Stimulated activated CD4-positive, alpha-beta T cell treated with anti-CD3 and anti-CD28 coated beads, Interleukin-12 subunit alpha, Interleukin-12 subunit beta, amount 100 ng/mL, for 24 hours (primary cell): Measurements from ENCODE around the gene ANTXR1.

Source experiments
- DNase-seq, 2 experiments: peaks; one replicate each; pipeline ENCODE4 v3.0.0-alpha.2; 2020; ENCODE audit warnings: low read depth in 2 of 2

Gene ANTXR1

GRCh38 chr2:69131983-69132675, 119.2 kb downstream of the ANTXR1 start:
- no peak for DNase-seq

GRCh38 chr2:69132960-69133590, 120.1 kb downstream of the ANTXR1 start:
- no peak for DNase-seq

DNA sequence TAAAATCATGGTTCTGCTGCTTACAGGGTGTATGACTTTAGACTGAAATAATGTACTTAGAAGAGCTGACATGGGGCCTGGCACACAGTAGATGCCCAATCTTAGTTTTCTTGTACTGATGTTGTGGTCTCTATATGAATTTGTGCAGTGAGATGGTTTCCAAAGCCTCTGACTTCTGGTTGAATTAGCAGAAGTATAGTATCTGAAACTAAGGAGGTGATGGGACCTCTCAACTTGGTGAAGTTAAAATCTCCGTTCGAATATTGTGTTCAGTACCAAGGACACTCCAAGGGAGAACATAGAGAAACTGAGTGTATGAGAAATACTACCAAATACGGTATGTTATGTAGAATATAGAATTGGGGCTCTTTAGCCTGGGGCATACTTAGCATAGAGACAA, 120.9 kb downstream of the ANTXR1 start:
- DNase-seq, result no peak

- DNase-seq, result no peak
These were observed 121.4 kb downstream of the ANTXR1 start for GRCh38 chr2:69134306-69134945.

DNA sequence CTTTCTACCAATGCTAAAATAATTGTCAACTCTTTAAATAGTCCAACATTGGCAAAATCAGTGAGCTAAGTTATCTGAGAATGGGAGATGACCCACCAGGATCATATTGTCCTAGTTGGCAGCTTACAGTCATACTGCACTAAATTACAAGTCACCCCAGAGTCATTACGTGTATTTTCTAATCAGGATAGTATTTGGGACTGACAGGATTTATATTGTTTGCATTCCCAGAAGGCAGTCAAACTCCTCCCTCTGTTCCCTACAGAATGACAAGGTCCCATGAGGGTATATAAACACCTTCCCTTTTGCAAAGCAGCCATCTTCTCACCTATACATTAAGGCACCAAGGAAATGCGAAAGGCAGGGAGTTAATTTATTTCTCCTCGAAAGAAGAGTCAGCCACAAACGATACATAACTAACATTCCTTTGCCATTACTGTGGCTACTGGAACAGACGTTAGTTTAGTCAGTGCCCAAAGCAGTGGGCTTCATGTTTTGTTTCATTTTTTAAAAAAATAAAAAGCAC, 125.3 kb downstream of the ANTXR1 start:
- DNase-seq, result no peak

DNA sequence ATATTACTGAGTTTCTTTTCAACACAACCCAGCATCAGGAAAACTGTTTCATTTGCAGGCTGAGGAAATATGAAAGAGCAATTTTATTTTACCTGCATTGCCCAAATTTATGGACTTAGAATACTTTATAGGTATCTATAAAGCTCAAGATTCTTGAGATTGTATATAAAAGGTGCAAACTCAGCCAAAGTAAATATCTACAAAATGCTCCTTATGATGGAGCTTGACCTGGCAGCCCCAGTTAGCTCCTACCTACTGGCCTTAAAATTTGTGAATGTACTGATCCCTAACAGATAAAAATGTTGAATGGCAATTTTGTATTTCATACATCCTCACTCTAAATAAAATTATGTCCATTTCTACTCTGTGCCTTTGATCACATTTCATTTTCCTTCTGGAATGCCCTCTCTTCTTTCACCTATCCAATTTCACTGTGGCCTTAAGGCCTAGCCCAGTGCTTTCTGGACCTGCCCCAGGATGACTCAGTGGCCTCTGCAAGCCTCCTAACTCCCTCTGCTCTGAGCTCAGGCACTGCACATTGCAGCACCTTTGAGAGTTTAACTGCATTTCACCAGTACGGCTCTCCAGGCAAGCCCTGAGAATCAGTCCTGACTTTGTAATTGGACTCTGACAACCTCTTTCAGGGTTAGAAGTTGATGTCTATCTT, 125.9 kb downstream of the ANTXR1 start:
- DNase-seq, result no peak

GRCh38 chr2:69139778-69140670, 127.0 kb downstream of the ANTXR1 start:
- DNase-seq, result no peak

DNA sequence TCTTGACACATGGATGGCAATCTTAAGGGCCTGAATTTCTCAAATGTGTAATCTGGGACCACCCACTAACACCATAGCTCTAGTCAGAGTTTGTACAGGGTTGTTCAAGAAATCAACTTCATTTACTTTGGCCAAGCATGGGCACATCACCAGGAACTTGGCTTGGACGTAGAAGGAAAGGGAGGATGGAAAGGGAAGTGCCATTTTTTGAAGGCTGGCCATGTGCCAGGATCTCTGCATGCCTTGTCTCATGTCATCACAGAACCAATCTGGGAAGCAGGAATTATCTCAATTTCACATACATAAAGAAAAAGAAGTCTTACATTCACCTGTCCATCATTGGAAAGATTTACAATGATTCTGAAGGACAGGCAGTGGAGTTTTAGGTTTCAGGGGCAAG, 128.1 kb downstream of the ANTXR1 start:
- DNase-seq, result no peak

GRCh38 chr2:69143748-69144360, 130.9 kb downstream of the ANTXR1 start:
- DNase-seq, result no peak

DNA sequence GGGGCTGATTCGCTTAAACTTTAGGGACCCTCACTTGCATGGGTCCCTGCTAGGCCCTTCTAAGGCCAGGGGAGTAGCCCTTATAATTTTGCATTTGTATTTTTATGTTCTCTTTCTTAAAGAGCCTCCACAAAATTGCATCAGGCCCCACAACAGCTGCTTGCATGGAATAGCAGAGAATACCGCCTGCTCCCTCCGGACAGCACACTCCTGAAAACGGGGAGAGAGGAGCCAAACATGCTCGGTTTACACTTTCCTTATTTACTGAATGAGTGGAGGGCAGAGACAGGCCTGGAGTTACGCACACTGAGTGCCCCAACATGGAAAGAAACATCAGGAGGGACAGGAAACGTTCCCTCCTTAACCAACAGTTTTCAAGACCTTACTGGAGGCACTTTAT, 132.2 kb downstream of the ANTXR1 start:
- DNase-seq, result no peak

- DNase-seq, result no peak
These were observed 135.0 kb downstream of the ANTXR1 start for GRCh38 chr2:69147841-69148533.

DNA sequence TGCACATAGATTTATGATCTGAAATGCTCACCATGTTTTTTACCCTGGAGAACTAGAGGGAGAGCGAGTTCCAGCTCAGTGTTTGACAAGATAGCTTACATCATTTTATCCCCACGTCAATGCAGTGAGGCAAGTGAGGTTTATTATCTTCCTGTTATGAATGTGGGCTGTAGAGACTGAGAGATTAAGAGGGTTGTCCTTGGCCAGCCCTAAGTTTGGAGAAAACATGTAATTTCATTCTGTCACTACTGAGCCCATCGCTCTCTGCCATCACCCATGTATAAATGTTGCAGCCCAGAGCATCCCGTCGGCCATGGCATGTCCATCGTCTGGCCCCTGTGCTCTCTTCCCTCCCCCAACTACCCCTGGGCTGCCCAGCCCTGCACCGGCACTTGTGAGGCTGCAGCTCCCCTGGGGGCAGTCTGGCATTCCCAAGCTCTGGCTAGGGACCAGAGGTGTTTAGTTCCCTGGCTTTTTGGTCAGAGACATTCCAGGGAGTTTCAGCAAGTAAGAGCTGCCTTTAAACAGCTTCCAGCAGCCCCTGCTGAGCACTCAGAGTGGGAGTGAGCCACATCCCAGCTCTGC, 136.7 kb downstream of the ANTXR1 start:
- DNase-seq, result no peak

- no peak for DNase-seq
These were observed 139.0 kb downstream of the ANTXR1 start for GRCh38 chr2:69151931-69152330.

GRCh38 chr2:69152847-69153583, 140.0 kb downstream of the ANTXR1 start:
- DNase-seq, result no peak

GRCh38 chr2:69154106-69154505, 141.1 kb downstream of the ANTXR1 start:
- no peak for DNase-seq

- no peak for DNase-seq
These were observed 143.6 kb downstream of the ANTXR1 start for GRCh38 chr2:69156624-69157023.

GRCh38 chr2:69157441-69157840, 144.5 kb downstream of the ANTXR1 start:
- DNase-seq, result no peak

DNA sequence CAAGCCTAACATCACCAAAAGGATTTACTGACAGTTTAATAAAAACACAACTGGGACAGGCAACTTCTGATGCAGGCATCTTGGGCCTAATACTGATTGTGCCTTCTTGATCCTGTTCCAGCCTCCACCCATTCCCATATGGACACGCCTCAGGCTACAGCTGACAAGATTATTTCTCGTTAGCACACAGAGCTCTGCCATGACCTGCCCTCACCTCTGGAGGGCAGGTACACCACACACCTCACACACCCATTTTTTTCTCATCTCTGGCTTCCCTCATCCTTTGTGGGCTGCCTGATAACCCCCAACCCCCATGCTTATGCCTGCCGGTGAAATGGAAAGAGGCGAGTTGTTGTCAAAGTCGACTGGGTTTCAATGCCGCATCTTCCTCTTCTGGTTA, 147.0 kb downstream of the ANTXR1 start:
- DNase-seq, result no peak

DNA sequence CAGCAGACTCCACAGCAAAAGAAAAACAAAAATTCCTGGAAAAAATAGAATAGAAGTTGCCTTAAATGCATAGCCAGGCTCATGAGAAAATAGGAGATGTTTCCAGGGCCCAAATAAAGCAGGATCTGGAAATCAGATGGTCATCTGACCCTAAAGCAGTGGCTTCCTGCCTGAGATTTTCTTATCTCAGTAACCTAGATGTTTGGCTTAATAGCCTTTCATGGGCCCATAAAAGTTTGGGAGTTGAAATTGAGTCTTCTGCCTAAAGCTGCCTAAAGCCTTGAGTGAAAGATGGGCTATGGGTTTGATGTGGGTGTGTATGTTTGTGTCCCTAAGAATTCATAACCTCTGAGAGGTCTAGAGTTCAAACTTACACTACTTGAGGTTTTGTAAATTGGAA, 149.1 kb downstream of the ANTXR1 start:
- DNase-seq, result no peak
